Measurements from ENCODE around the gene TNNT1.

GRCh38 chr19:55172741-55173140 is 23.7 kb upstream of the TNNT1 start:
- no peak for TF ChIP-seq CTCF (conservative IDR thresholded peaks at IDR 0.05)
- no peak for TF ChIP-seq EZH2 (IDR thresholded peaks at IDR 0.05; ENCODE audit: low read depth)
